ENCODE data around the gene TMEM115. TPM values are rescaled to one million over a fixed set of nuclear protein-coding genes. Genes with fewer than 3 reads are reported as not detected.

The TMEM115 gene
- total and polyA plus RNA-seq, 2 experiments from 2014 or later: 17.8 to 49.2 TPM

DNA sequence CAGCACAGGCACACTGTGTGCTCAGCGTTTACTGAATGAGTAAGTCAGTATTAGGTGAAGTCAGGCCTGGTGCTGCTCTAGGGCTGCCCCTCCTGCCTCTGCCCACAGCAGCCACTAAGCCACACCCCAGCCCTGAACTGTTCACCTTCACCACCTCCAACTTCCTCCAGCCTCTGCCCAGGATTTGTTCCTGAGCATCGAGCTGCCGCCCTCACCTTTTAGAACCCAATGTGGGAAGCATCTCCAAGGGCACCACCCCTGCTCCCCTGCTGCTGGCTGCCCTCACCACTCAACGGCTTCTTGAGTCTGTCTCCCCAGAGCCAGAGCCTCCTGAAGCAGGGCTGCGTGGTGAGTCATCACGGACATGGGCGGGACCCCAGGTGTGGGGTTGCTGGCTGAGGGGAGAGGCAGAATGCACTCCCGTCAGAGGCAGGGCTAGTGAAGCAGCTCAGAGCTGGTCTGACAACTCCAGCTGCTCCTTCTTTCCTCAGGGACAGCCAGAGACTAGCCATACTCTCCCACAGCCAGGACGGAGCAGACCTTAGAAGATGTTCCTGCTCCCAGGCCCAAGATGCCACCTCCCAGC lies 42.6 kb downstream of the TMEM115 start:
- H3K4me1 Mint-ChIP-seq: peaks cover 20% of the 10 kb centered on the region
- no peak for TF ChIP-seq ZNF331 (CRISPR knock-in tag; IDR thresholded peaks at IDR 0.05; ENCODE audit: low read depth)
- TF ChIP-seq STAT1 (IDR thresholded peaks at IDR 0.05; ENCODE audit: unreplicated experiment): no peak
- no peak for TF ChIP-seq POLR2AphosphoS5 (IDR thresholded peaks at IDR 0.05; ENCODE audit: low read depth)
- no peak for TF ChIP-seq CREB1 (CRISPR knock-in tag; IDR thresholded peaks at IDR 0.05; ENCODE audit: low read depth)
- no peak for TF ChIP-seq EZH2phosphoT487 (IDR thresholded peaks at IDR 0.05; ENCODE audit: unreplicated experiment)
- no peak for TF ChIP-seq EZH2 (IDR thresholded peaks at IDR 0.05; ENCODE audit: low read depth, unreplicated experiment)
- no peak for TF ChIP-seq NANOG (IDR thresholded peaks at IDR 0.05; ENCODE audit: borderline replicate concordance)
- TF ChIP-seq, protein P1, sequence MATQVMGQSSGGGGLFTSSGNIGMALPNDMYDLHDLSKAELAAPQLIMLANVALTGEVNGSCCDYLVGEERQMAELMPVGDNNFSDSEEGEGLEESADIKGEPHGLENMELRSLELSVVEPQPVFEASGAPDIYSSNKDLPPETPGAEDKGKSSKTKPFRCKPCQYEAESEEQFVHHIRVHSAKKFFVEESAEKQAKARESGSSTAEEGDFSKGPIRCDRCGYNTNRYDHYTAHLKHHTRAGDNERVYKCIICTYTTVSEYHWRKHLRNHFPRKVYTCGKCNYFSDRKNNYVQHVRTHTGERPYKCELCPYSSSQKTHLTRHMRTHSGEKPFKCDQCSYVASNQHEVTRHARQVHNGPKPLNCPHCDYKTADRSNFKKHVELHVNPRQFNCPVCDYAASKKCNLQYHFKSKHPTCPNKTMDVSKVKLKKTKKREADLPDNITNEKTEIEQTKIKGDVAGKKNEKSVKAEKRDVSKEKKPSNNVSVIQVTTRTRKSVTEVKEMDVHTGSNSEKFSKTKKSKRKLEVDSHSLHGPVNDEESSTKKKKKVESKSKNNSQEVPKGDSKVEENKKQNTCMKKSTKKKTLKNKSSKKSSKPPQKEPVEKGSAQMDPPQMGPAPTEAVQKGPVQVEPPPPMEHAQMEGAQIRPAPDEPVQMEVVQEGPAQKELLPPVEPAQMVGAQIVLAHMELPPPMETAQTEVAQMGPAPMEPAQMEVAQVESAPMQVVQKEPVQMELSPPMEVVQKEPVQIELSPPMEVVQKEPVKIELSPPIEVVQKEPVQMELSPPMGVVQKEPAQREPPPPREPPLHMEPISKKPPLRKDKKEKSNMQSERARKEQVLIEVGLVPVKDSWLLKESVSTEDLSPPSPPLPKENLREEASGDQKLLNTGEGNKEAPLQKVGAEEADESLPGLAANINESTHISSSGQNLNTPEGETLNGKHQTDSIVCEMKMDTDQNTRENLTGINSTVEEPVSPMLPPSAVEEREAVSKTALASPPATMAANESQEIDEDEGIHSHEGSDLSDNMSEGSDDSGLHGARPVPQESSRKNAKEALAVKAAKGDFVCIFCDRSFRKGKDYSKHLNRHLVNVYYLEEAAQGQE (IDR thresholded peaks at IDR 0.05; ENCODE audit: unreplicated experiment): no peak
- no peak for TF ChIP-seq ZNF114 (CRISPR knock-in tag; IDR thresholded peaks at IDR 0.05)
- no peak for TF ChIP-seq JUNB (IDR thresholded peaks at IDR 0.05; ENCODE audit: unreplicated experiment)
- TF ChIP-seq, protein P2, sequence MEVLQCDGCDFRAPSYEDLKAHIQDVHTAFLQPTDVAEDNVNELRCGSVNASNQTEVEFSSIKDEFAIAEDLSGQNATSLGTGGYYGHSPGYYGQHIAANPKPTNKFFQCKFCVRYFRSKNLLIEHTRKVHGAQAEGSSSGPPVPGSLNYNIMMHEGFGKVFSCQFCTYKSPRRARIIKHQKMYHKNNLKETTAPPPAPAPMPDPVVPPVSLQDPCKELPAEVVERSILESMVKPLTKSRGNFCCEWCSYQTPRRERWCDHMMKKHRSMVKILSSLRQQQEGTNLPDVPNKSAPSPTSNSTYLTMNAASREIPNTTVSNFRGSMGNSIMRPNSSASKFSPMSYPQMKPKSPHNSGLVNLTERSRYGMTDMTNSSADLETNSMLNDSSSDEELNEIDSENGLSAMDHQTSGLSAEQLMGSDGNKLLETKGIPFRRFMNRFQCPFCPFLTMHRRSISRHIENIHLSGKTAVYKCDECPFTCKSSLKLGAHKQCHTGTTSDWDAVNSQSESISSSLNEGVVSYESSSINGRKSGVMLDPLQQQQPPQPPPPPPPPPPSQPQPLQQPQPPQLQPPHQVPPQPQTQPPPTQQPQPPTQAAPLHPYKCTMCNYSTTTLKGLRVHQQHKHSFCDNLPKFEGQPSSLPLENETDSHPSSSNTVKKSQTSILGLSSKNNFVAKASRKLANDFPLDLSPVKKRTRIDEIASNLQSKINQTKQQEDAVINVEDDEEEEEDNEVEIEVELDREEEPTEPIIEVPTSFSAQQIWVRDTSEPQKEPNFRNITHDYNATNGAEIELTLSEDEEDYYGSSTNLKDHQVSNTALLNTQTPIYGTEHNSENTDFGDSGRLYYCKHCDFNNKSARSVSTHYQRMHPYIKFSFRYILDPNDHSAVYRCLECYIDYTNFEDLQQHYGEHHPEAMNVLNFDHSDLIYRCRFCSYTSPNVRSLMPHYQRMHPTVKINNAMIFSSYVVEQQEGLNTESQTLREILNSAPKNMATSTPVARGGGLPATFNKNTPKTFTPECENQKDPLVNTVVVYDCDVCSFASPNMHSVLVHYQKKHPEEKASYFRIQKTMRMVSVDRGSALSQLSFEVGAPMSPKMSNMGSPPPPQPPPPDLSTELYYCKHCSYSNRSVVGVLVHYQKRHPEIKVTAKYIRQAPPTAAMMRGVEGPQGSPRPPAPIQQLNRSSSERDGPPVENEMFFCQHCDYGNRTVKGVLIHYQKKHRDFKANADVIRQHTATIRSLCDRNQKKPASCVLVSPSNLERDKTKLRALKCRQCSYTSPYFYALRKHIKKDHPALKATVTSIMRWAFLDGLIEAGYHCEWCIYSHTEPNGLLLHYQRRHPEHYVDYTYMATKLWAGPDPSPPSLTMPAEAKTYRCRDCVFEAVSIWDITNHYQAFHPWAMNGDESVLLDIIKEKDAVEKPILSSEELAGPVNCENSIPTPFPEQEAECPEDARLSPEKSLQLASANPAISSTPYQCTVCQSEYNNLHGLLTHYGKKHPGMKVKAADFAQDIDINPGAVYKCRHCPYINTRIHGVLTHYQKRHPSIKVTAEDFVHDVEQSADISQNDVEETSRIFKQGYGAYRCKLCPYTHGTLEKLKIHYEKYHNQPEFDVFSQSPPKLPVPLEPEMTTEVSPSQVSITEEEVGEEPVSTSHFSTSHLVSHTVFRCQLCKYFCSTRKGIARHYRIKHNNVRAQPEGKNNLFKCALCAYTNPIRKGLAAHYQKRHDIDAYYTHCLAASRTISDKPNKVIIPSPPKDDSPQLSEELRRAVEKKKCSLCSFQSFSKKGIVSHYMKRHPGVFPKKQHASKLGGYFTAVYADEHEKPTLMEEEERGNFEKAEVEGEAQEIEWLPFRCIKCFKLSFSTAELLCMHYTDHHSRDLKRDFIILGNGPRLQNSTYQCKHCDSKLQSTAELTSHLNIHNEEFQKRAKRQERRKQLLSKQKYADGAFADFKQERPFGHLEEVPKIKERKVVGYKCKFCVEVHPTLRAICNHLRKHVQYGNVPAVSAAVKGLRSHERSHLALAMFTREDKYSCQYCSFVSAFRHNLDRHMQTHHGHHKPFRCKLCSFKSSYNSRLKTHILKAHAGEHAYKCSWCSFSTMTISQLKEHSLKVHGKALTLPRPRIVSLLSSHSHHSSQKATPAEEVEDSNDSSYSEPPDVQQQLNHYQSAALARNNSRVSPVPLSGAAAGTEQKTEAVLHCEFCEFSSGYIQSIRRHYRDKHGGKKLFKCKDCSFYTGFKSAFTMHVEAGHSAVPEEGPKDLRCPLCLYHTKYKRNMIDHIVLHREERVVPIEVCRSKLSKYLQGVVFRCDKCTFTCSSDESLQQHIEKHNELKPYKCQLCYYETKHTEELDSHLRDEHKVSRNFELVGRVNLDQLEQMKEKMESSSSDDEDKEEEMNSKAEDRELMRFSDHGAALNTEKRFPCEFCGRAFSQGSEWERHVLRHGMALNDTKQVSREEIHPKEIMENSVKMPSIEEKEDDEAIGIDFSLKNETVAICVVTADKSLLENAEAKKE (CRISPR knock-in tag; IDR thresholded peaks at IDR 0.05): no peak
- no peak overlapping the region for H3K4me3 Mint-ChIP-seq
- no peak overlapping the region; the same call in 1 of the 2 replicates for H3K27ac Mint-ChIP-seq
- Histone ChIP-seq H3K9me2 (ENCODE audit: insufficient read depth) (no peaks in the 10 kb centered on the region), H3F3A (replicated peaks; ENCODE audit: low read depth) (peaks cover 10% of the 10 kb centered on the region; the same call in 1 of the 2 replicates), H2AFZ (no peak overlapping the region), H3K4me2 (no peak overlapping the region), H3K4me1 (ENCODE audit: insufficient read depth) (peaks cover 6% of the 10 kb centered on the region; the same call in 1 of the 2 replicates), H3K27ac (ENCODE audit: low read depth) (no peak overlapping the region), H4K20me1 (replicated peaks; ENCODE audit: insufficient read depth) (peaks cover 5% of the 10 kb centered on the region; the same call in 1 of the 2 replicates), H3K79me2 (replicated peaks; ENCODE audit: insufficient read depth) (peaks cover 26% of the 10 kb centered on the region), H3K27me3 (ENCODE audit: insufficient read depth) (no peaks in the 10 kb centered on the region), H3K36me3 (ENCODE audit: insufficient read depth) (peaks cover 8% of the 10 kb centered on the region), H3K4me3 (no peak overlapping the region)
- no peak for DNase-seq (ENCODE audit: low spot score)
- peaks cover 16% of the 10 kb centered on the region for H3K9me3 Mint-ChIP-seq
- ATAC-seq: no peak
- H3K36me3 Mint-ChIP-seq (ENCODE audit: low read depth): peaks cover 65% of the 10 kb centered on the region
- peaks cover 5% of the 10 kb centered on the region for H3K27me3 Mint-ChIP-seq (ENCODE audit: insufficient read depth, low read depth, poor library complexity)

Data from GM23338 (cell line).